GM13977 (cell line): Measurements from ENCODE around the gene CDC42BPB.
A peak's percentile ranks its signal among the peaks of the same experiment; 100 is the strongest.
"Not testable (repeated sequence)": the region's sequence is repeated elsewhere in the genome, so short reads cannot be mapped to it uniquely, and the experiment has no call there.

ENCODE experiments used
- DNase-seq: peaks from one replicate; pipeline ENCODE4 v3.0.0; 2012; ENCODE audit warnings: low spot score
- in situ Hi-C: fragments of 300-500 bp; cut with MboI; formaldehyde crosslinking; loops from one replicate; pipeline ENCODE4 v1.12.0; 2022; ENCODE audit warnings: low sequenced_read_pairs, low pct_unique_long_range_greater_than_20kb, mixed read lengths, inconsistent platforms; ENCODE audit not compliant: unreplicated experiment
- TF ChIP-seq, protein P1 (sequence below): IDR thresholded peaks from 2 replicates; pipeline ENCODE4 v1.5.1; 2012; ENCODE audit warnings: mild to moderate bottlenecking, control low read depth; ENCODE audit not compliant: insufficient read depth; ENCODE audit errors: extremely low read depth, missing control alignments

The CDC42BPB gene

DNA sequence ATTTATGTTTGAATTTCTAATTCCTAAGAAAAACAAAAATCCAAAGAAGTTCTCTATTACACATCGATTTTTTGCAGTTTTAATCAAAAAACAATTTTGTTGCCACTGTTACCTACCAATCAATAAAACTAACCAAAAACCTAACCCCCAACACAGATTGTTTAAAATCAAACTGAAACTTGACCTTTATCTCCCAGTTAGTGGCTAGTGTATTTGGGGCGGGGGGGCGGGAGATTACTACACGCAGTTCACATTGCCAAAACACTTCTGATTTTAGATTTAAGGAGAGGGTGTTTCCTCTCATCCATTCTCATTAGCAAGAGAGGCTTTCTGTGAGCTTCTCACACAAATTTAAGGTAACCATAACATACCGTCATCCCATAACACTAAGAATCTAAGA is 6.4 kb downstream of the CDC42BPB start:
- TF ChIP-seq, protein P1, sequence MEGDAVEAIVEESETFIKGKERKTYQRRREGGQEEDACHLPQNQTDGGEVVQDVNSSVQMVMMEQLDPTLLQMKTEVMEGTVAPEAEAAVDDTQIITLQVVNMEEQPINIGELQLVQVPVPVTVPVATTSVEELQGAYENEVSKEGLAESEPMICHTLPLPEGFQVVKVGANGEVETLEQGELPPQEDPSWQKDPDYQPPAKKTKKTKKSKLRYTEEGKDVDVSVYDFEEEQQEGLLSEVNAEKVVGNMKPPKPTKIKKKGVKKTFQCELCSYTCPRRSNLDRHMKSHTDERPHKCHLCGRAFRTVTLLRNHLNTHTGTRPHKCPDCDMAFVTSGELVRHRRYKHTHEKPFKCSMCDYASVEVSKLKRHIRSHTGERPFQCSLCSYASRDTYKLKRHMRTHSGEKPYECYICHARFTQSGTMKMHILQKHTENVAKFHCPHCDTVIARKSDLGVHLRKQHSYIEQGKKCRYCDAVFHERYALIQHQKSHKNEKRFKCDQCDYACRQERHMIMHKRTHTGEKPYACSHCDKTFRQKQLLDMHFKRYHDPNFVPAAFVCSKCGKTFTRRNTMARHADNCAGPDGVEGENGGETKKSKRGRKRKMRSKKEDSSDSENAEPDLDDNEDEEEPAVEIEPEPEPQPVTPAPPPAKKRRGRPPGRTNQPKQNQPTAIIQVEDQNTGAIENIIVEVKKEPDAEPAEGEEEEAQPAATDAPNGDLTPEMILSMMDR, result no peak
- DNase-seq, result no peak
- in situ Hi-C loops, result no loop called here

DNA sequence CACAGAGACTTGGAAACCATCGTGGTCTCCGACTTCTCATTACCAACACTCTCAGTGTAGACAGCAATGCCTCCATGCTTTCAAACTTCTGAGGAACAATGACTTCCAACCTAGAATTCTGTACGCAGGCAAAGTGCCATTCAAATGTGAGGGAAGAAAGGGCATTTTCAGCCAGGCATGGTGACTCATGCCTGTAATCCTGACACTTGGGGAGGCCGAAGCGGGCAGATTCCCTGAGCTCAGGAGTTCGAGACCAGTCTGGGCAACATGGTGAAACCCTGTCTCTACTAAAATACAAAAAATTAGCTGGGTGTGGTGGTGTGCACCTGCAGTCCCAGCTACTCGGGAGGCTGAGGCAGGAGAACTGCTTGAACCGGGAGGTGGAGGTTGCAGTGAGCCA is 9.9 kb downstream of the CDC42BPB start:
- DNase-seq, in situ Hi-C loops: not testable (repeated sequence)

DNA sequence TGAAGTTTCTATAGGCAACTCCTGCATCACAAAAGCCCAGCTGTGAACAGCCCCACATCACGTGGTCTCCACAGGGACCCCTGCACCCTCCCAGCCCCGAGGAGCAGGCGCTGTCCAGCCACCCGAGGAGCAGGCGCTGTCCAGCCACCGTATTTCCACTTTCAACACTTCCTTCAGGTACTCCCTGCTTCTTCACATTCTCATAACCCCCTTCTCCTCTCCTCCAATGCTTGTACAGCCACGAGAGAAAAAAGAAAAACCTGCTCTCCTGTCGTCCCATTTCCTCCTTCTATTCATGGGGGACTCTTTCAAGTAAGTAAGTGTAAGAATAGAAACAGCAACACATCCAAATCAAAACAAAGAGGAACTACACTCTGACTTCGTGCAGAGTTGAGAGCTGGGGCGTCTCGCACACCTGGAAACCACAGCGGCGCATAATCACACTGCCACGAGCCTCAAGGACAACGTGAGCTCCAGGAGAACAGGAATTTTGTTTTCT is 11.9 kb downstream of the CDC42BPB start:
- TF ChIP-seq, protein P1, result no peak

DNA sequence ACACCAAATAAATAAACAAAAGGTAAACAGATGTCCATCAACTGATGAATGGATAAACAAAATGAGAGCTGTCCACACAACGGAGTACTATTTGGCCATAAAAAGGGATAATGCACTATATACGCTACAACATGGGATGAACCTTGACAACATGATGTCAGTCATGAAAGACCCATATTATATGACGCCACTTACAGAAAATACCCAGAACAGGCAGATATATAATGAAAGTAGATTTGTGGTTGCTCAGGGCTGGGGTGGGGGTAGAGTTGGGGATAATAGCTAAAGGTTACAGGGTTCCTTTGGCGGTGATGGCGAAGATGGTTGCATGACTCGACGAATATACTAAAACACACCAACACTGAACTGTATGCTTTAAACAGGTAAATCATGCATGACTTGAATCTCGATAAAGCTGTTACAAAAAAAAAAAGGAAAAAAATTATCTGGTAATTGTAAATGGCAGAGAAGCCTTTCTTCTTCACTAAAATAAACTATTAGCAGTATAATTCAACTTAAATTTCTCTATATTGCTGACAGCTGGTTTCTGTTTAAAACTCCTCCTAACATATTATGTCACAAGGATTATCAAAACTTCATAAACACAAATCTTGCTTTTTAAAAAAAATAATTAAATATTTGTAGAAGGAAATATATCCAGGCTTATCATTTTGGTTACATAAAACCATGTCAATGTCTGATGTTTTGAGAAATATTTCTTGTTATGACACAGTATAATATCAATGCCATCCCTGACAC is 13.9 kb downstream of the CDC42BPB start:
- in situ Hi-C loops, result no loop called here
- TF ChIP-seq, protein P1, result no peak
- DNase-seq, result no peak

More for the DNA sequence above, 11.9 kb downstream of the CDC42BPB start:
- in situ Hi-C loops, result no loop called here
- DNase-seq, result peak; percentile 56

DNA sequence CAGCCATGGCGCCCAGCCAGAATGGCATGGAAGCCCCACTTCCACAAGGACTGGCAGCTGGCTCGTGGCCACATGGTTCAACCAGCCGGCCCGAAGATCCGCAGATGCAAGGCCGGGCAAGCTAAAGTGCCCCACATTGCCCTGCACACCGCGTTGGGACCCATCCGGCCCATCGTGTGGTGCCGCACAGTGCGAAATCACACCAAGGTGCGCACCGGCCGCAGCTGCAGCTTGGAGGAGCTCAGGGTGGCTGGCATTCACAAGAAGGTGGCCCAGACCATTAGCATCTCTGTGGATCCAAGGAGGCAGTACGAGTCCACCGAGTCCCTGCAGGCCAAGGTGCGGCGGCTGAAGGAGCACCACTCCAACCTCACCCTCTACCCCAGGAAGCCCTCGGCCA is 15.9 kb downstream of the CDC42BPB start:
- TF ChIP-seq, protein P1, result no peak

DNA sequence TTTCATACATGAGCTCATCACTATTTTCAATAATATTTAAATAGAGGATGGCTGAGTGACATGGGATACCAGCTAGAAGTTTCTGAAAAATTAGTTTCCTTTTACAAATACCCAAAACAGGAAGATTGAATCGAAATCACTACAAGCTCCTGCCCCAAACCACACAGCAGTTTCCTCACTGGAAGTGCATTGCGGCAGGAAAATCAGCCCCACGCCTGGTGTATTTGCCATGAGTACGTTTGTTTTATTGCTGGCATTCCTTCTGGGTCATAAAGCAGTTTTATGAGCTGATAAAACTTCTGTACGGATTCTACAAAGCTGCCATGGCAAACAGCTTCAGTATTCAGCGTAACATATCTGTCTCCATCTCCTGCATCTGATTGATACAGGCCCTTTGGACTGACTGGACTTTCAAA is 23.7 kb downstream of the CDC42BPB start:
- no peak for DNase-seq
- TF ChIP-seq, protein P1, result no peak
- in situ Hi-C loops, result no loop called here

More for the DNA sequence above, 15.9 kb downstream of the CDC42BPB start:
- no peak for DNase-seq
- in situ Hi-C loops, result no loop called here

DNA sequence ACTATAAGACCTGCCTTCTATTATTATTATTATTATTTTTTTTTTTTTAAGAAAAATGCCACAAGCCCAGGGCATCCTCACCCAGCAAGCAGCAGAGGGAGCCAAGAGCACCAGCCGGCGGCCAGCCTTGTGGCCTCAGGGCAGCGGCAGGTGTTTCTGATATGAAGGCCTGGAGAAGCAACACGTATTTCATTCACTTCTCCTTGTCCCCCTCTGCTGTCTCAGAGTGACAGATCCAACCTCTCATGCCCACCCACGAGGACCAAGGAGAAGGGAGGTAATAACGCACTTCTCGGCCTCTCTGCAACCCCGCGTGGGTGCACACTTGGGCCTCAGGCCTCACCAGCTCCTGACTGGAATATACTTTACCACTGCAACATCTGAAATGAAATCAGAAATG is 25.4 kb downstream of the CDC42BPB start:
- DNase-seq, result no peak
- TF ChIP-seq, protein P1, result no peak
- in situ Hi-C loops, result no loop called here
